B cell (primary cell): ENCODE results near the gene DGCR6L.
"Not testable (repeated sequence)": the region's sequence is repeated elsewhere in the genome, so short reads cannot be mapped to it uniquely, and the experiment has no call there.

Experiments
- EZH2 ChIP-seq: IDR thresholded peaks from 2 replicates; pipeline ENCODE4 v1.6.1; 2012; ENCODE audit warnings: borderline replicate concordance, low read depth, mild to moderate bottlenecking, moderate library complexity, low read length; ENCODE audit not compliant: insufficient read depth, poor library complexity, severe bottlenecking
- TF ChIP-seq, protein P1 (sequence below): fragments of 200-600 bp; IDR thresholded peaks from one replicate; pipeline ENCODE4 v1.8.0; 2022; ENCODE audit warnings: antibody characterized with exemption, mild to moderate bottlenecking

- TF ChIP-seq, protein P1, sequence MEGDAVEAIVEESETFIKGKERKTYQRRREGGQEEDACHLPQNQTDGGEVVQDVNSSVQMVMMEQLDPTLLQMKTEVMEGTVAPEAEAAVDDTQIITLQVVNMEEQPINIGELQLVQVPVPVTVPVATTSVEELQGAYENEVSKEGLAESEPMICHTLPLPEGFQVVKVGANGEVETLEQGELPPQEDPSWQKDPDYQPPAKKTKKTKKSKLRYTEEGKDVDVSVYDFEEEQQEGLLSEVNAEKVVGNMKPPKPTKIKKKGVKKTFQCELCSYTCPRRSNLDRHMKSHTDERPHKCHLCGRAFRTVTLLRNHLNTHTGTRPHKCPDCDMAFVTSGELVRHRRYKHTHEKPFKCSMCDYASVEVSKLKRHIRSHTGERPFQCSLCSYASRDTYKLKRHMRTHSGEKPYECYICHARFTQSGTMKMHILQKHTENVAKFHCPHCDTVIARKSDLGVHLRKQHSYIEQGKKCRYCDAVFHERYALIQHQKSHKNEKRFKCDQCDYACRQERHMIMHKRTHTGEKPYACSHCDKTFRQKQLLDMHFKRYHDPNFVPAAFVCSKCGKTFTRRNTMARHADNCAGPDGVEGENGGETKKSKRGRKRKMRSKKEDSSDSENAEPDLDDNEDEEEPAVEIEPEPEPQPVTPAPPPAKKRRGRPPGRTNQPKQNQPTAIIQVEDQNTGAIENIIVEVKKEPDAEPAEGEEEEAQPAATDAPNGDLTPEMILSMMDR = not testable (repeated sequence)
- TF ChIP-seq EZH2 = not testable (repeated sequence)
These were observed 1.0 kb upstream of the DGCR6L start for GRCh38 chr22:20320659-20321551.
